Right renal cortex interstitium (tissue), 3 donors: ENCODE results near the gene CORIN. TPM values are rescaled to one million over a fixed set of nuclear protein-coding genes. Genes with fewer than 3 reads are reported as not detected.
A peak's percentile ranks its signal among the peaks of the same experiment; 100 is the strongest.

Experiments
- DNase-seq, 3 donors: peaks; one replicate each; pipeline ENCODE4 v3.0.0-alpha.2; 2013; ENCODE audit warnings: low read depth in 3 of 3, low spot score in 2 of 3
- polyA plus RNA-seq, 3 donors: library from polyadenylated mRNA; unstranded; fragments of 120-200 nt; gene quantifications; one replicate each; pipeline ENCODE4 v1.2.1, GENCODE V29; 2013; ENCODE audit not compliant: insufficient read length in 3 of 3

CORIN gene
- polyA plus RNA-seq, 3 donors = 4.5 to 5.2 (median 5.1) TPM

DNA sequence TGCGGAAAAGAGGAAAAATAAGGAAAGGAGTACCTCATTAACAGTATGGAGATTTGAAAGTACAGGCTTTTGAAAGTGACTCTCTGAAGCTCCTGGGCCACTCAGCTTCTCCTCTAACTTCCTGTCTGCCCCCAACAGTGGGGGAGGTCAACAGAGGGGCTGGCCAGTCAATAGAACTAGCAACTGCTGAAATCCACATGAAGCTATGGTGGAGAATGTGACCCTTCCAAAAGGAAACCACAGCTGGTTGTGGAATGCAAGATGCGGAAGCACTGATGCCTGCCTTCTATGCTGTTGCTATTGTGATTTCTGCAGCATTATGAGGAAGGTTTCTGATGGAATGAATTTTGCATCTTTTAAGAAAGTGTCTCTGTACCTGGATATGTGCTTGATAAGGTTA, 2.4 kb downstream of the CORIN start:
- no peak for DNase-seq

DNA sequence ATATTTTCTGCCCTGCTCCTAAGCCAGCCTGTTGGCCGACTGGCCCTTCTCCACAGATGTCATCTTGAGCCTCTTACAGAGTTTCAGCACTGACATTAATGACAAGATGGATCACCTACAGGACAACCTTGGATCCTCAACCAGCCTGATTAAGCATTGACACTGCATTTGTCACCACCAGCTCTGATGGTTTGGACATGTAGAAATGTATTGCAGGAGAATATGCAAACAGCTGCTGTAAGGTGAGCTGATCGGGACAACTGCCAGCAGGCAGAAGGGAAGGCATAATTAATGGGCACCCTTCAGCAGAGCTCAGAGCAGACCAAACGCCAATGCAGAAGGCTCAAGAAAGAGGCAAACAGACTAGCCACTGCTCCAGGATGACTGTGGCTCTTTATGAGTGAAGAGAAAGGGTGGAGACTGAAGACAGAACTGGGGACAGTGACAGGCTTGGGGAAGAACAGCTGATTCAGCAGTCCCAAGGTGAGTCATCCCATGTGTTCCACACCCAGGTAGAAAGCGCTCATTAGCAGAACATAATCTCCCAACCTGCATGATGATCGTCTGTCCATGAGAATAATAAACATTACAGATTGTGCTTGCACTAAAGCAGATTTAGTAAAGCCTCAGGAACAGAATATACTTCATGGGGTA, 6.7 kb downstream of the CORIN start:
- no peak for DNase-seq

DNA sequence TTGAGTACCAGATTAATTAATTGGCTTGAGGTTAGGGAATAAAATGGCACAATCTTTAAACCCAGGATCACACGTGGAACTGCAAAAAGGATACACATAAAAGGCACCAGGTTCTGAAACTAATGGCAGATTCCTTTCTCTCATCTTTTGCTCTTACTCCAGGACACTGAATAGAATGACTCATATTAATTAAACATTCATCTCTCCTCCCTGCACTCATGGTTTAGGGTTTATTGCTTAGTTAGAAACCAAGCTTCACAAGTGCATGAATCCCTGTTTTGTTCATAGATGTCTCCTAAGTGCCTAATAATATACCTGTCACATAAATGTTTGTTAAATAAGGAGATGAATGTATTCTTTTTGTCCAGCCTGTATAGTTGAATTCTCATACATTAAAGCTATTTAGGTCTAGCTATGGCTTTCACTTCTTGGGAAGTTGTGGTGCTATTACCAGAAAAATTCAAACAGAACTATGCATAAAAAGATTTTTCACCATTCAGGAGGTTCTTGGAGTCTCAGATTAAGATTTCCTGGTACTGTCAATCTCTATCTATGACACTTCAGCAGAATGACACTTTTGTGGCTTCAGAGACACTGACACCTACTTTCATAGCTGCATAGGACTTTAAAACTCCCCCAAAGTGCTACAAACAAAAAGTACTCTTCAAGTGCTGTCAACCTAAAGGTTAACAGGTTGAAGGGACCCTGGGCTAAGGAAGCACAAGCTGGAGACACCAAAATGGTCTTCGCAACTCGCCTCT, 7.4 kb downstream of the CORIN start:
- no peak for DNase-seq

DNA sequence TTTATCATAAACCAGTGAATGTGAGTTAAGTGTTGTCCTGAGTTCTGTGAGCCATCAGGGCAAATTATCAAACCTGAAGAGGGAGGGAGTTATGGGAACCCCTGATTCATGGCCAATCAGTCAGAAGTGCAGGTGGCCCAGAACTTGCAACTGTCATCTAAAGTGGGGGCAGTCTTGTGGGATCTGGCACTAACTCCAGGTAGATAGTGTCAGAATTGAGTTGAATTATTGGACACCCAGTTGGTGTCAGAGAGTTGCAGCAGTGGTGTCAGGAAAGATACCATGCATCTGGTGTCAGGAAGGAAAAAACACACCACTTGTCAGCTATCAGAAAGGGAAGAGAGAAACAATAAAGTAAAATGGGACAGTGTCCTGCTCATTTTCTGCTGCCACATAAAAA, 8.4 kb downstream of the CORIN start:
- no peak for DNase-seq

DNA sequence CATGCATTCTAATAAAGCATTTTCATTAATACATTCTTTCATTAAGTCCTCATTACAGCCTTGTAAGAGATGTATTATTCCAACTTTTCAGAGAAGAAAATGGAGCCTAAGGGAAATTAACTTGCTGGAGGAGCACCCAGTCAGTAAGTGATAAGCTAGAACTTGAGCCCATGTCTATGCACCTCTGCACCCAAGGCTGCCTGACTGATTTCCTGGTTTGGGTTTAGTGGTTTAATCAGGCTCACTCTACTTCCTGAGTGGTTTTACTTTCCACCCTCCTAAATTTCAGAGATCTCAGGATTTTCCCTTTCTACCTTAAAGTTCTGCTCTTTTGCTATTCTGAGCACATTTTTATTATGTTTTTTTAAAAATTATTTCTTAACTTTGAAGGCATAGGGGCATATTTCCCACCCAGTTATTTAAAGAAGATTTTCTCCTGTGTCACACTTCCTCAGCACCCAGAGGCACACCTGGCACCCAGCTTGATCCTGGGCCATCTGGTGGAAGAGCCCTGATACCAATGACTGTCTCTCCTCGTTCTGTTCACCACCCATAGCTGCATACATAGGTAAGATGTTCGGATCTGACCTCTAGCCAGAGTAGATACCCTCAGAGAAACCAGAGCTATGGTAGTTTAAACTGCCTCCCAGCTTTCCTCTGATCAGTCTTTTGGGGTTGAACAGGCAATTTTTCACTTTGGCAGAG, 10.4 kb downstream of the CORIN start:
- DNase-seq = no peak

DNA sequence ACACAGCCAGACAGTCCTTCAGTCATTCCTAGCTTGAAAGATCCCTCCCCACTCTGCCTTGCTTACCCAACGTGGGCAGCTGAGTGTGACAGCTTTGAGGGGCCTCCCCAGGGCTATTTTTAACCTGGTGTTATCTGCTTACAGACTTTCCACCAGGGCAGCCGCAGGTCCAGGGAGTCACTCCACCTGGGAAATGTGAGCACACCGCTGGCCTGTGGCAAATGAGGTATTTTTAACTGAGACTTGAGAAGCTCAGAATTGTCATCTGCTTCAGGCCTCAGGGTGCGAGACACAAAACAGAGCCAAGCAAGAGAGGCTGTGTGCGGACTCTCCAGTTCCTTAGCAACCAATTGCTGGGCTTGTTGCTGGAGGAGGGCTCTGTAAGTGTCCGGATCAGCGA, 13.0 kb downstream of the CORIN start:
- DNase-seq = peak in 2 of 3 donors; percentile 27 to 51

DNA sequence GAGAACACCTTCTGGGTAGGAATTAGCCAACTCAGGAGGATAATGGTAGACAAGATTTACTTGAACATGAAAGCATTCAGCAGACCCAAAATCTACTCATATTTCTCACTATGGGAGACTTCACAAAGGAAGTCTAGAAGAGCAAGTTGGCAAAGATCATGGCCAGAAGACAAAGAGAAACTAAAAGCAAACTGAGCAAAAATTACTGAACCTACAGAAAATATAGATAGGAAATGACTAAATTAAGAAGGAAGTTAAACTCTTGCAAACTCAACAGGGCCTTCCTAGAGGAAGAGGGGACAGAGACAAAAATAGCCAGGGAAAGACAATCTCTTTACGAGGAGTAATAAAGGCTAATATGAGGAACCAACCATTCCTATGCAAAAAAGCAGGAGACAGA, 18.7 kb downstream of the CORIN start:
- no peak for DNase-seq

DNA sequence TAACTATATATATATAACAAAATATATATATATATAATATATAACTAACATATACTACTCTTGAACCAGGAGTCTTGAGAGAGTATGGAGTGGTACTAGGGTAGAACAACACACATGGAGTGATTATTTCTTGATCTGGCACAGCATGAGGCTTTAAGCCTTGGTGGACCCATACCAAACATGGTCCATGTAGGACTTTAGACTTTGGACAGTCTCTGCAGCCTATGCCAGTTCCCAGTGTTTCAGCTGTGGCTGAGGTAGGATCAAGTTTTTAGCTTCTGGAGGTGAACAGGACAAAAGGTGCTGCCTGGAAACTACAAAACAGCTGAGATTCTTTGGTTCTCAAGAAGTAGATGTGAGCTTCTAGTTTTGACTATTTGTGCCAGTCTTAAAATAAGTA, 20.6 kb downstream of the CORIN start:
- no peak for DNase-seq

DNA sequence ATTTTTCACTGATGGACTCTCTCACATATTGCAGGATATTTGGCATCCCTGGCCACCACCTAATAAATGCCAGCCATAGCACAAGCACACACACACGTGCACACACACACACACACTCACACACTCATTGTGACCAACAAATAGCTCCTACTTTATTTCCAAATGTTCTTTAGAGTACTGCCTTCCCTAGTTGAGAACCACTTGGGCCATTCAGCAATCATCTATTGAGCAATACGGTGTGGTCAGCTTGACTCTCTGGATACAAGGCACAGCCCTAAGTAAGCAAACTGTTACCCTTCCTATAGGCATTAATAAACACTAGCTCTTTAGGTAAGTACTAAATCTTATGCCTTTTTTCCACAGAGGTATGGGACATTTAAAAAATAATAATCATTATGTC, 21.1 kb downstream of the CORIN start:
- no peak for DNase-seq

DNA sequence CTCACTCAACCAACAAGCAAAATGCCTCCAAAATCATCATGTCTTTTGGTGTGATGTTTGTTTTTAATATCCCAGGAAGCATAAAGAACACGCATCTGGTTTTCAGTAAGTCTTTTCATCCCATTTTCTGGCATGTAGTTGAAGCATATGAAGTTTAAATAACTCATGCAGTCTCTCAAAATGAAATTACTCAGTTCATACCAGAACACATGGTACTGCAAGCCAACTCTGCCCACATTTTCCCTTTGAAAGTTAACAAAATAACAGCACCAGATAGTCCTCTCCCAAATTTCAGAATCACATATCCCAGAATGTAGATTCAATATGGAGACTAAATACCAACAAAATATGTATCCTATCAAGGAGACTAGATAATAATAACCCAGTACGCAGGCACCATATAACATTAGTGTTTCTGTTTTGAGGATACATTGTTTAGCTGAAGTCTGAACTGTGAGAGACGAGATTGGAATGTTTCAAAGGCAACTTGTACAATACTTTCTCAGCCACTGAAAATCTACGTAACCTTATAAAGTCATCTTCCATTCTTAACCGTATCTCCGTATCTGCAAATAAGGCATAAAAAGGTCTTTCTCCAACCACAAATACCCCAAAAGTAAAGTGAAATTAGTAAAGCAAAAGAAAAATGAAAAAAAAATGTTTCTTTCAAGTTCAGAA, 23.1 kb downstream of the CORIN start:
- DNase-seq = no peak

DNA sequence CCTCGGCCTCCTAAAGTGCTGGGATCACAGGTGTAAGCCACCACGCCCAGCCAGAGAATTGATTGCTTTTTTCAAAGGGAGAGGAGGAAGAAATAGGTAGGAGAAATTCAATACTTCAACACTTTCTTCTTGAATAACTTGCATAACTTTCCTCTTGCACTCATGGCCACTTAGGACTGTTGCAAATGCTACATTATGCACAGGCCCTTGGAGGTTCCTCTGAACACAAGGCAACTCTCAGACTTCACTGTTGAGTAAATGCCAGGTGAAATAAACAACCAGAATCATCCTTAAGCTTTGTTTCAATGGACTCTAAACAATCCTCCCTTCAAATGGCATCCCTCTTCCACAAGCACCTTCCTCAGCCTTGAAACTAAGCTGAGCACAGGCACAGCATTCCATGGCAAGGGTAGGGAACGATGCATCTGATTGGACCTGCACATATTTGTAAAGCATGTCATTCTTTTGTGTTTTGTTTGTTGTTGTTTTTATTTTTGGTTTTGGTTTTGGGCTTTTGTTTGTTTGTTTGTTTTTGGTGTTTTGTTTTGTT, 28.1 kb downstream of the CORIN start:
- no peak for DNase-seq

DNA sequence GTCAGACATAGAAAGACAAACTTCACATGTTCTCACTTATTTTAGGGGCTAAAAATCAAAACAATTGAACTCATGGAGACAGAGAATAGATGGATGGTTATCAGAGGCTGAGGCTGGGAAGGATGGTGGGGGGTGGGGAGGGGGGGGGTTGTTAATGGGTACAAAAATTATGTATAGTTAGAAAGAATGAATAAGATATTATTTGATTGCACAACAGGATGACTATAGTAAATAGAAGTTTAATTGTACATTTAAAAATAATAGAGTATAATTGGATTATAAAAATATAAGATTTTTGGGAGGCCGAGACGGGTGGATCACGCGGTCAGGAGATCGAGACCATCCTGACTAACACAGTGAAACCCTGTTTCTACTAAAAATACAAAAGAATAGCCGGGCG, 33.3 kb downstream of the CORIN start:
- no peak for DNase-seq

DNA sequence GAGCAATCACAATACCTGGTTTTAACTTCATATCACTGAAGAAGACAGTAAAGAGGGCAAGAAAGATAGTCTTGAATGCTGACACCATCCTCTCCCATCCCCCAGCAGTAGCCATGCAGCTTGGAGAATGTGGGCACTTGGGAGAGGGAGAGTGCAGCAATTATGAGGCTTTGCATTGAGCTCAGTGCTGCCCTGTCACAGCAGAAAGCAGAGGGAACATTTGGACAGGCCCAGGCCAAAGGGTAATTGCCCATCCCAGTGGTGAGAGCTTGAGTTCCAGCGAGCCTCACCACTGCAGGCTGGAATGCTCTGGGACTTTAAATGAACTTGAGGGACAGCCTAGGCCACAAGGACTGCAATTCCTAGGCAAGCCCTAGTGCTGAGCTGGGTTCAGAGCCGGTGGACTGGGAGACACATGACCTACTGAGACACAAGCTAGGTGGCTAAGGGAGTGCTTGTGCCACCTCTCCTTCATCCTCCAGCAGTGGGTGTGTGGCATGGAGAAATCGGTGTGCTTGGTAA, 36.3 kb downstream of the CORIN start:
- DNase-seq = no peak

DNA sequence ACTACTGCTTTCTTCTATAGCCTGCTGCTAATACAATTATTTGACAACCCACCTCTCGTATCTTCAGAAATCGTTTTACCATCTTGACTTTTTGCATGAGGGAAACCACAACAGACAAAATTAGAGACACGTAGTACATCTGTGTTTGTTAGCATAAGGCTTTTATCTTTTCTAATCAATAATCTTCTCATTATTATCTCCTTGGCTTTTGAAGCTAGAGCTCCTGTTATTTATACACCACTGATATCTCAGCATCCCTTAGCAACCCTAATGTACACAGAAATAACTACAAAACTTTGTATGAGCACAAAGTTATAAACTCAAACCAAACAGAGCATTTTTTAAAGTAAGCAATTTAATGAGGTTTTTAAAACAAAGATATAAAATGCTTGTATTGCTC, 39.7 kb downstream of the CORIN start:
- no peak for DNase-seq

DNA sequence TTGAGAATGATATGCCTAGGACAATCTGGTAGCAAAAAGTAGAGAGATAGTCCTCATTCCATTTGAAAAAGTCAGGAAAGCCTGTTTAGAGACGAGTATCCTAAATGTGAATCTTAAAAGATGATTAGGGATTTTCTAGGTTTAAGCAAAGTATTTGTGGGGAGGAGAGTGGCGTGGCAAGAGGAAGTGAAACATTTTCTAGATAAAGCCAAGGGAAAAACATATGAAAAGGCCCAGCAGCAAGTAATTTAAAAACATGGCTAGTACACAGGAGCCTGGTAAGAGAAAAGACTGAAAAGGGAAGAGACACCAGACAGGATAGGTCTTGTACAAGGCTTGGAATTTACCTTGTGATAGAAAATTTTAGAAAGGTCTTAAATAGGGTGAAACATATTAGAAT, 45.9 kb downstream of the CORIN start:
- no peak for DNase-seq

DNA sequence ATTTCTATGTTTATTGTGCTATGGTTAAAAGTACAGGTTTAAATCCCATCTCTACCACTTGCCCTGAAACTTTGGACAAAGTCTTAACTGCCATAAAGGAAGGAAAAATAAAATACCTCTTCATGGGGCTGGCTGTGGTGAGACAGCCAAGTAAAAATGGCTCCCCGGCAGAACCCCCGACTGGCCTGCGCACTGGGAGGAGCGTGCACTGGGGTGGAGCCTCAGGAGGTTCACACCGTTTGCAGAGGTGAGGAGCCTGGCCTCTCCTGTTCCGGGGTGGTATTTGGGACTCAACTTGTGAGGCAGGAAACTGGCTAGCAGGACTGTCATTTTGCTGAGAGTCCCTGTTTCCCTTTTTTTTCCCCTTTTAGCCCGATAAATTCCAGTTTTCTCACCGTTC, 47.8 kb downstream of the CORIN start:
- no peak for DNase-seq

DNA sequence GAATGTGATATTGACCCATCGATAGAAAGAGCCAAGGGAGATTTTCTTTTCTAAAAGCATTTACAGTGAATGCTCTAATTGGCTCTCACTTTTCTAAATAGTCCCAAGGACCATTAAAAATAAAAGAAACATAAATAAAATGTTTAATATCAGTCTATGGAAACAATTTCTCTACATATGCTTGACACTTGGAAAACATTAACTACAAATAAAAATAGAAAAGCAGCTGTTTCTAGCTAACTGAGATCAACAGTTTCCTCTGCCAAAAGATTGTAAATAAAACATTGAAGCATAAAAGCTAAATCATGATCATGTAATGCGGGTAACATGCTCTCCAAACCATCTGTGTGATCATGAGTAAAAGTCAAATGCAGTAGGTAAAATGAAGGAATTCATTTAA, 49.7 kb downstream of the CORIN start:
- no peak for DNase-seq

DNA sequence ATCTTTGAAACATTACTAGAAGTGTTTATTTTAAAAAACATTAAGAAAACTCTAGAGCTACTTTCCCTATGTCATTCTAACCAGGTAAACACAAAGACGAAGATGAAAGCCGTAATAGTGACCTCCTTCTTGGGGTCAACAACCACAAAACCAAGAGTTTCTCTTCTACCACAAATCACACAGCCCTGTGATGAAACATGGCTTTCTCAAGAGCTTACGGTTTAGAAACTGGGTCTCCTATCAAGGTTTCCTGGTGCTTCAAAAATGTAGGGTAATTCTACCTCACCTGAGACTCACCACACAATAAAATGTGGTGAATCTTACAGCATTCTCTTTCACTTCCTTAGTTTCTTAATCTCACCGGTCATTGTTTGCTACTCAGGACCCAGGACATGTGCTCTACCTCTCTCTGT, 50.9 kb downstream of the CORIN start:
- DNase-seq = no peak

DNA sequence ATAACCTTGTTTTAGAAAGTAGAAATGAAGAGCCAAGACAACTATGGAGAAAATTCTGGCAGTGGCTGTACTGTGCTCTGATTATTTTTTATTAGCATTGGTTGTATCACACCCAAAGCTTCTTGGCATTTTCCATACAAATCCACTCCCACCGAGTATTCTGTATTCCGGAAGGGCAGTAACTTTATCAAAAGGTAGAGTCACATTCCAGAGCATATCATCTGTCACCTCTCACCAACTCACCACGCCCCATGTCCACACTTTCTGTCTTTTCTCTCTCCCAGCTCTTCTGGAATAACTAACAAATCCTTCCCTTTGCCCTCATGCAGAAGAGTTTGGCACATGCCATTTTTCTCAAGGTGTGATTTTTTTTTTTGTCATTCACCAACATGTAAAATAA, 52.7 kb downstream of the CORIN start:
- no peak for DNase-seq

DNA sequence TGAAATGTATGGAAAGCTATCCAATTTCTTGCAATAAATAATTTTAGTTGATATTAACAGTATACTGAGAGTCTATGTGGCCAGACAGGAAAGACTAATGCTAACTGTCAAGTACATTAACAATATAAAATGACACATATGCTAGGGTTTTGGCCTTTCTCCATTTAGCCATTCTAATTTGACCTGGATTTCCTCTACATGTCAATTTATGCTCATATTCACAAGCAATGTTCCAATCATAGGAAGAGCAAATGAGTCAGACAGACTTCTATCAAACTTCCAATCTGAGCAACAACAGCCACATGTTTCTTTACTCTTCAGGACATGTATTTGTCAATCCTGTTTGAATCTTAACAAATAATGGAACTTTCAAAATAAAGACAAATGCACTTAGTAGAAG, 53.6 kb downstream of the CORIN start:
- DNase-seq = no peak

DNA sequence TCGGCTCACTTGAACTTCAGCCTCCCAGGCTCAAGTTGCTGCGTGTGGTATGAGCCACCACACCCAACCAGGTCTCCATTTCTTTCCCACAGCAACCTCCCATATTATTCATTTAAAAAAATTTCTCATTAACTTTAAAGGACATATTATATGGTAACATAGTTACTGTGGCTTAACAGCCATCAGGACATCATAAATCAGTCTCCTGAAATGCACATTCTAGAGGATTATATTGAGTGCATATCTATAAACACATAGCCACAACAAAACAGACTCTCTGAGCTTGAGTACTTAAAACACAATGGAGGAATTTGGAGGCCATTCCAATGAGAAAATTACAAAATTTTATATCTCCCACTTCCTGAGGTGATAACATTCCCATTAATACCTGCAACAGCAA, 61.5 kb downstream of the CORIN start:
- no peak for DNase-seq
